Keratinocyte (primary cell): ENCODE results near the gene NFAM1. TPM values are rescaled to one million over a fixed set of nuclear protein-coding genes. Genes with fewer than 3 reads are reported as not detected.

Experiments used
- DNase-seq: peaks from one replicate; pipeline ENCODE4 v3.0.0-alpha.2; 2011; ENCODE audit warnings: low read depth, missing footprints, low spot score
- FAIRE-seq: peaks from 2 replicates; lab custom pipeline; 2011; peaks lifted over from hg19 to GRCh38; lab: Jason Lieb, UNC
- H2AFZ ChIP-seq: 2 replicates; pipeline ENCODE4 v1.6.0; 2012; ENCODE audit warnings: low read length, control low read depth, inconsistent platforms; ENCODE audit not compliant: control insufficient read depth
- H3K27ac ChIP-seq: 2 replicates; pipeline ENCODE4 v1.5.1; 2011; ENCODE audit warnings: low read length; ENCODE audit not compliant: control insufficient read depth, insufficient read depth
- H3K27me3 ChIP-seq: 3 replicates; pipeline ENCODE4 v1.6.0; 2011; ENCODE audit warnings: low read length; ENCODE audit not compliant: control insufficient read depth, insufficient read depth; ENCODE audit errors: extremely low read depth
- H3K36me3 ChIP-seq, 2 experiments: 2 replicates in 1 of 2; 3 replicates in 1 of 2; pipeline ENCODE4 v1.5.1; 2011; ENCODE audit warnings: low read length in 2 of 2, mild to moderate bottlenecking in 1 of 2; ENCODE audit not compliant: control insufficient read depth in 2 of 2, insufficient read depth in 2 of 2; ENCODE audit errors: extremely low read depth in 1 of 2
- H3K4me1 ChIP-seq: 3 replicates; pipeline ENCODE4 v1.5.1; 2011; ENCODE audit warnings: low read length; ENCODE audit not compliant: control insufficient read depth, insufficient read depth; ENCODE audit errors: extremely low read depth
- H3K4me2 ChIP-seq: 3 replicates; pipeline ENCODE4 v1.6.0; 2011; ENCODE audit warnings: low read depth, low read length; ENCODE audit not compliant: control insufficient read depth, insufficient read depth; ENCODE audit errors: extremely low read depth
- H3K4me3 ChIP-seq, 3 experiments: fragments of 200-600 bp in 1 of 3; sonication (generic) in 1 of 3; 2 replicates in 2 of 3; 3 replicates in 1 of 3; pipeline ENCODE4 v1.5.1; 2011 to 2016; ENCODE audit warnings: low read length in 3 of 3, mild to moderate bottlenecking in 3 of 3, control low read depth in 2 of 3, inconsistent platforms in 1 of 3, low read depth in 1 of 3, mixed read lengths in 1 of 3, mixed run types in 1 of 3, moderate library complexity in 1 of 3; ENCODE audit not compliant: control insufficient read depth in 2 of 3, insufficient read depth in 2 of 3; ENCODE audit errors: extremely low read depth in 1 of 3
- H3K79me2 ChIP-seq: 2 replicates; pipeline ENCODE4 v1.6.0; 2012; ENCODE audit warnings: low read length; ENCODE audit not compliant: control insufficient read depth, insufficient read depth
- H3K9ac ChIP-seq: 3 replicates; pipeline ENCODE4 v1.6.0; 2011; ENCODE audit warnings: low read length; ENCODE audit not compliant: control insufficient read depth, insufficient read depth; ENCODE audit errors: extremely low read depth
- H3K9me1 ChIP-seq: 3 replicates; pipeline ENCODE4 v1.6.0; 2011; ENCODE audit warnings: low read length; ENCODE audit not compliant: control insufficient read depth, insufficient read depth; ENCODE audit errors: extremely low read depth
- H3K9me3 ChIP-seq: 2 replicates; pipeline ENCODE4 v1.5.1; 2012; ENCODE audit warnings: low read depth, low read length; ENCODE audit not compliant: control insufficient read depth
- H4K20me1 ChIP-seq: 3 replicates; pipeline ENCODE4 v1.6.0; 2011; ENCODE audit warnings: low read length; ENCODE audit not compliant: control insufficient read depth, insufficient read depth; ENCODE audit errors: extremely low read depth
- CTCF ChIP-seq, 3 experiments: IDR thresholded peaks in 1 of 3; conservative IDR thresholded peaks in 1 of 3; optimal IDR thresholded peaks in 1 of 3; 2 replicates in 2 of 3; 3 replicates in 1 of 3; pipeline versions ENCODE3 to v1.5.1; 2011; ENCODE audit warnings: low read length in 3 of 3, mild to moderate bottlenecking in 3 of 3, moderate library complexity in 2 of 3, control low read depth in 1 of 3, inconsistent platforms in 1 of 3; ENCODE audit not compliant: insufficient read depth in 2 of 3; ENCODE audit errors: extremely low read depth in 1 of 3
- EZH2 ChIP-seq: IDR thresholded peaks from one replicate; pipeline ENCODE4 v1.6.1; 2012; ENCODE audit warnings: inconsistent platforms, mild to moderate bottlenecking, low read length, moderate library complexity
- dilution Hi-C: fragments of 300-500 bp; cut with MboI; formaldehyde crosslinking; loops from one replicate; pipeline ENCODE4 v1.7.0; 2020; ENCODE audit warnings: low sequenced_read_pairs; ENCODE audit not compliant: extremely low pct_ligation_motif_present
- polyA plus RNA-seq, 5 experiments: library from polyadenylated mRNA; depleted of rRNA in 3 of 5; stranded (reverse) in 3 of 5; stranded (forward) in 1 of 5; unstranded in 1 of 5; fragments of >200 nt; gene quantifications; 1 replicate in 1 of 5; 2 replicates in 3 of 5; 3 replicates in 1 of 5; pipeline versions ENCODE4 v1.2.1 to v1.2.3, GENCODE V29; 2011 to 2012; ENCODE audit warnings: missing spikeins in 2 of 5, low read depth in 1 of 5, low replicate concordance in 1 of 5

Gene NFAM1
- polyA plus RNA-seq, 1 donor (not counting 4 experiments of a cell fraction or from before 2014, with no cell fraction given), result not detected

- Histone ChIP-seq H3K79me2 (no peaks in the 10 kb centered on the region), H3K36me3 (no peaks in the 10 kb centered on the region), H3K4me2 (no peak overlapping the region), H3K9ac (no peak overlapping the region), H3K9me1 (no peaks in the 10 kb centered on the region), H3K4me3 (no peak overlapping the region), H3K27me3 (no peaks in the 10 kb centered on the region), H4K20me1 (no peaks in the 10 kb centered on the region), H3K9me3 (no peaks in the 10 kb centered on the region), H2AFZ (no peak overlapping the region), H3K4me1 (peaks cover 5% of the 10 kb centered on the region), H3K27ac (no peak overlapping the region)
- no peak for DNase-seq
- no peak for TF ChIP-seq EZH2
- TF ChIP-seq CTCF (optimal IDR thresholded peaks at IDR 0.05 in 1 of 3, IDR thresholded peaks at IDR 0.05 in 1 of 3, conservative IDR thresholded peaks at IDR 0.05 in 1 of 3; ENCODE audit: extremely low read depth in 1 of 3, insufficient read depth in 2 of 3, low read length in 3 of 3), result no peak
- dilution Hi-C loops, result no loop called here
- FAIRE-seq, result no peak
Observed at GRCh38 chr22:42375982-42376381, 56.2 kb downstream of the NFAM1 start.

- H3K36me3 ChIP-seq, result no peaks in the 10 kb centered on the region
- H2AFZ ChIP-seq, result no peak overlapping the region
- no peak overlapping the region for H3K27ac ChIP-seq
- no peak overlapping the region for H3K4me3 ChIP-seq
- peaks cover 20% of the 10 kb centered on the region for H3K4me1 ChIP-seq
- H3K4me2 ChIP-seq, result no peak overlapping the region
- dilution Hi-C loops, result no loop called here
- no peaks in the 10 kb centered on the region for H3K9me1 ChIP-seq
- TF ChIP-seq EZH2 (no peak), CTCF (optimal IDR thresholded peaks at IDR 0.05 in 1 of 3, IDR thresholded peaks at IDR 0.05 in 1 of 3, conservative IDR thresholded peaks at IDR 0.05 in 1 of 3; ENCODE audit: extremely low read depth in 1 of 3, insufficient read depth in 2 of 3, low read length in 3 of 3) (no peak)
- FAIRE-seq (no peak), DNase-seq (no peak)
- no peak overlapping the region for H3K9ac ChIP-seq
- H4K20me1 ChIP-seq, result peaks cover 2% of the 10 kb centered on the region
- H3K27me3 ChIP-seq, result peaks cover 10% of the 10 kb centered on the region
- no peaks in the 10 kb centered on the region for H3K79me2 ChIP-seq
- no peaks in the 10 kb centered on the region for H3K9me3 ChIP-seq
Observed at GRCh38 chr22:42372976-42373375, 59.2 kb downstream of the NFAM1 start.
